KOPT-K1 (cell line): ENCODE measurements around the gene RRAGD.

Source experiments
- H3K27ac ChIP-seq: fragments of 200-600 bp; sonication (generic); 2 replicates; pipeline ENCODE4 v1.5.1; 2016; ENCODE audit warnings: antibody characterized with exemption, mild to moderate bottlenecking, low read depth, low read length; ENCODE audit not compliant: poor library complexity, severe bottlenecking
- H3K36me3 ChIP-seq: fragments of 200-600 bp; sonication (generic); 2 replicates; pipeline ENCODE4 v1.5.1; 2017; ENCODE audit warnings: antibody characterized with exemption, mild to moderate bottlenecking, low read length, moderate library complexity; ENCODE audit not compliant: insufficient read depth
- H3K9me3 ChIP-seq: fragments of 200-600 bp; sonication (generic); 2 replicates; pipeline ENCODE4 v1.5.1; 2017; ENCODE audit warnings: antibody characterized with exemption, low read length, mild to moderate bottlenecking; ENCODE audit not compliant: insufficient read depth, poor library complexity, severe bottlenecking

RRAGD gene

DNA sequence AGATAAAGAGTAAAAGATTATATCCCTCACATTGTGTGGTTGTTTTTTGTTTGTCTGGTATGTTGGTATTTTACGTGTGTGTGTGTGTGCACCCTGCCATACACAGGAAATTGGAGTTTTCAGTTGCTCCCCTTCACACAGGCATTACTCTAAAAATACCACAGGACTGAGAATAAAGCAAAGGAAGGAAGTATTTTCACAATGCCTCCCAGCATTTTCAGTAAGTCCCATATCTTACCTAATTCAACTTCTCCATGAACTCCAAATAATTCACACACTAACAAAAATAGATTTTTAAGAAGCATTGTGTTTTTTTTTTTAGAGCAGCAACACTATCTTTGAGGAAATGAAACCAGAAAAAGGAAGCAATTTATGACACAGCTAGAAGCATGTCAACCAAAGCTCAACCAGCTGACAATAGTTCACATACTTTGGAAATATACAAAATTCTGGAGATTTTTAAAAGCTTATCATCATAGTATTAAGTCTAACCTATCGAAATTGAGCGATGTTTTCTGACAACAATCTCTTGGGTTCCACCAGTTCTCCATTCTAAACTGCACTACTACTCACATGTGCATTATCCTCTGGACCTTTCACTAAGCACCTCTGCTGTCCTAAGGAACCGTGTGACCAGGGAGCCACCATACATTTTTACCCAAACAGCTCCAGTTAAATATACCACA, 61.6 kb downstream of the RRAGD start:
- Histone ChIP-seq H3K27ac (peak overlapping the region; percentile 86), H3K9me3 (no peaks in the 10 kb centered on the region), H3K36me3 (no peaks in the 10 kb centered on the region)

DNA sequence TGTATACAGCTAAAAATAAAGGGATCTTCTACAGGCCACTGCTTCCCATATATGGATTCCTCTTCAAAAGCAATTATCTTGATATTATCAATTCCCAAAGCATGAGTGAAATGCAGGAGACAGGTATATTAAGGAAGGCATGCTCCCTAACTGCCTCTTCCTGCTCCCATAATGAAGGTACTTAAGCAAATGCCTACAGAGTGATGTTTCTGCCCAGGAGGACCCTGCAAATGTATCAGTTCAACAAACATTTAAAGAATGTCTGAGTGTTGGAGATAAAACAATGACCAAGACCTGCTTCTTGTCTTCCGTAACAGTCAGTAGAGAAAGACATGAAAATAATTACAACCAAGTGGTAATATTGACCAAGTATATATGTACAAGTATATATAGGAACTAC, 63.7 kb downstream of the RRAGD start:
- no peaks in the 10 kb centered on the region for H3K9me3 ChIP-seq
- no peaks in the 10 kb centered on the region for H3K36me3 ChIP-seq
- no peak overlapping the region for H3K27ac ChIP-seq

- H3K27ac ChIP-seq = no peak overlapping the region
- no peaks in the 10 kb centered on the region for H3K36me3 ChIP-seq
- no peaks in the 10 kb centered on the region for H3K9me3 ChIP-seq
Measured at GRCh38 chr6:89347825-89348224, 64.2 kb downstream of the RRAGD start.

DNA sequence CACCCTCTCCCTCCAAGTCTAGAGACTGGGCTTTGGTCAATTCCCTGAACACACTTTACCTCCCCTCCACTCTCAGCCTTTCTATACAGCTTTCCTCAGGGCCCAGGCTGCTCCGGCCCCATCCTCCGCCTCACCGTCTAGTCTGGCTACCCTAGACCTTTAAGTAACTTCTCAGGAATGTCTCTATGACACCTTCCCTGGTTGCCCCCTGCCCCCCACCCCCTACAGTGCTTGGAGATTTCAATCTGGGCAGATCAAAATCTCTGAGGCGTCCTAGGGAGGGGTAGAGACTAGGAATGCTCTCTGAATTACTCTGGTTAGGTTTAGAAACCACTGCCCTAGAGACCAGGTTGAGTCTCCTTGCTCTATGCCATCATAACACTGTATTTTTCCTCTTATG, 65.6 kb downstream of the RRAGD start:
- H3K36me3 ChIP-seq = peaks cover 8% of the 10 kb centered on the region
- no peaks in the 10 kb centered on the region for H3K9me3 ChIP-seq
- no peak overlapping the region for H3K27ac ChIP-seq

DNA sequence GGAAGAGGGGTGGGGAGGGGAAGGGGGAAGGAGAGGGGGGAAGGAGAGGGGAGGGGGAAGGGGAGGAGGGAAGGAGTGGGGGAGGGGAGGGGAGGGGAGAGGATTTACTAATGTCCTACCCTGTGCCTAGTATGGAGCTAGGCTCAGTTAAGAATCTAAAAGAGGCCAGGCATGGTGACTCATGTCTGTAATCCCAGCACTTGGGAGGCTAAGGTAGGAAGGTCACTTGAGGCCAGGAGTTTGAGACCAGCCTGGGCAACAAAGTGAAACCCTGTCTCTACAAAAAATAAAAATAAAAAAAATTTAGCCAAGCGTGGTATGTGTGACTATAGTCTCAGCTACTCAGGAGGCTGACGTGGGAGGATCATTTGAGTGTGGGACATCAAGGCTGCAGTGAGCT, 72.5 kb downstream of the RRAGD start:
- no peaks in the 10 kb centered on the region for H3K9me3 ChIP-seq
- H3K36me3 ChIP-seq = peaks cover 53% of the 10 kb centered on the region
- H3K27ac ChIP-seq = no peak overlapping the region

GRCh38 chr6:89335164-89335563, 76.9 kb downstream of the RRAGD start:
- peaks cover 57% of the 10 kb centered on the region for H3K36me3 ChIP-seq
- H3K9me3 ChIP-seq = no peaks in the 10 kb centered on the region
- H3K27ac ChIP-seq = no peak overlapping the region

GRCh38 chr6:89330910-89331309, 81.2 kb downstream of the RRAGD start:
- Histone ChIP-seq H3K9me3 (no peaks in the 10 kb centered on the region), H3K27ac (no peak overlapping the region), H3K36me3 (peaks cover 64% of the 10 kb centered on the region)

- H3K27ac ChIP-seq = no peak overlapping the region
- peaks cover 47% of the 10 kb centered on the region for H3K36me3 ChIP-seq
- no peaks in the 10 kb centered on the region for H3K9me3 ChIP-seq
Measured at GRCh38 chr6:89328976-89329375, 83.1 kb downstream of the RRAGD start.

GRCh38 chr6:89324304-89324703, 87.8 kb downstream of the RRAGD start:
- H3K27ac ChIP-seq = no peak overlapping the region
- H3K36me3 ChIP-seq = peaks cover 26% of the 10 kb centered on the region
- no peaks in the 10 kb centered on the region for H3K9me3 ChIP-seq

GRCh38 chr6:89323511-89323971, 88.5 kb downstream of the RRAGD start:
- no peak overlapping the region for H3K27ac ChIP-seq
- H3K9me3 ChIP-seq = no peaks in the 10 kb centered on the region
- peaks cover 20% of the 10 kb centered on the region for H3K36me3 ChIP-seq

GRCh38 chr6:89321131-89321970, 90.7 kb downstream of the RRAGD start:
- no peak overlapping the region for H3K27ac ChIP-seq
- peaks cover 4% of the 10 kb centered on the region; the same call in 1 of the 2 replicates for H3K36me3 ChIP-seq
- H3K9me3 ChIP-seq = no peaks in the 10 kb centered on the region

- Histone ChIP-seq H3K27ac (no peak overlapping the region), H3K9me3 (no peaks in the 10 kb centered on the region), H3K36me3 (no peaks in the 10 kb centered on the region)
Measured at GRCh38 chr6:89320012-89320559, 92.0 kb downstream of the RRAGD start.

- Histone ChIP-seq H3K9me3 (no peaks in the 10 kb centered on the region), H3K36me3 (no peaks in the 10 kb centered on the region), H3K27ac (no peak overlapping the region)
Measured at GRCh38 chr6:89317067-89317466, 95.0 kb downstream of the RRAGD start.

- H3K9me3 ChIP-seq = no peaks in the 10 kb centered on the region
- H3K27ac ChIP-seq = no peak within 1 kb of the TSS
- H3K36me3 ChIP-seq = no peaks in the 10 kb centered on the region
Measured at GRCh38 chr6:89315249-89315885, 96.7 kb downstream of the RRAGD start, which contains the start of gene GABRR2. Gene GABRR2 (minus strand): TSS chr6:89315299. CDS start chr6:89315165, 134 bp downstream.

- no peak overlapping the region for H3K27ac ChIP-seq
- no peaks in the 10 kb centered on the region for H3K9me3 ChIP-seq
- H3K36me3 ChIP-seq = no peaks in the 10 kb centered on the region
Measured at GRCh38 chr6:89314692-89315091, 97.4 kb downstream of the RRAGD start.
